NT2/D1 (cell line): ENCODE data around the gene TLR1.
A peak's percentile ranks its signal among the peaks of the same experiment; 100 is the strongest.

ENCODE experiments used
- DNase-seq: peaks from one replicate; pipeline ENCODE4 v3.0.0-alpha.2; 2011; ENCODE audit warnings: low read depth, low spot score
- H3K27me3 ChIP-seq: 2 replicates; pipeline ENCODE4 v1.6.0; 2011; ENCODE audit warnings: mild to moderate bottlenecking; ENCODE audit not compliant: insufficient read length, insufficient read depth
- H3K36me3 ChIP-seq: 2 replicates; pipeline ENCODE4 v1.6.1; 2011; ENCODE audit warnings: mild to moderate bottlenecking, low read length, mixed read lengths; ENCODE audit not compliant: insufficient read depth, insufficient read length
- H3K4me1 ChIP-seq: 2 replicates; pipeline ENCODE4 v1.5.1; 2011; ENCODE audit not compliant: insufficient read depth, insufficient read length
- H3K4me3 ChIP-seq: 2 replicates; pipeline ENCODE4 v1.5.1; 2011; ENCODE audit warnings: low read depth; ENCODE audit not compliant: insufficient read length
- H3K9ac ChIP-seq: 2 replicates; pipeline ENCODE4 v1.6.0; 2011; ENCODE audit warnings: low read depth; ENCODE audit not compliant: insufficient read length
- H3K9me3 ChIP-seq: 2 replicates; pipeline ENCODE4 v1.5.1; 2011; ENCODE audit warnings: mild to moderate bottlenecking, low read length; ENCODE audit not compliant: insufficient read depth
- SUZ12 ChIP-seq: IDR thresholded peaks from 2 replicates; pipeline ENCODE4 v1.6.1; 2011; ENCODE audit not compliant: insufficient read length, insufficient read depth; ENCODE audit errors: extremely low read depth
- YY1 ChIP-seq: IDR thresholded peaks from 2 replicates; pipeline ENCODE4 v1.6.1; 2011; ENCODE audit not compliant: insufficient read length, insufficient read depth
- ZNF274 ChIP-seq: IDR thresholded peaks from 2 replicates; pipeline ENCODE4 v1.6.1; 2011; ENCODE audit warnings: mild to moderate bottlenecking, low read depth, low read length

TLR1 gene

GRCh38 chr4:38762560-38762959 is 42.0 kb downstream of the TLR1 start:
- no peak overlapping the region for H3K4me3 ChIP-seq
- no peak for TF ChIP-seq ZNF274
- no peak for TF ChIP-seq SUZ12
- TF ChIP-seq YY1: no peak
- H3K9ac ChIP-seq: no peak overlapping the region
- no peaks in the 10 kb centered on the region for H3K27me3 ChIP-seq
- no peak for DNase-seq
- H3K36me3 ChIP-seq: no peaks in the 10 kb centered on the region
- no peaks in the 10 kb centered on the region for H3K9me3 ChIP-seq
- H3K4me1 ChIP-seq: no peaks in the 10 kb centered on the region

GRCh38 chr4:38759790-38760122 is 44.8 kb downstream of the TLR1 start:
- Histone ChIP-seq H3K4me3 (no peak overlapping the region), H3K27me3 (no peaks in the 10 kb centered on the region), H3K9ac (no peak overlapping the region), H3K36me3 (no peaks in the 10 kb centered on the region), H3K9me3 (no peaks in the 10 kb centered on the region), H3K4me1 (no peaks in the 10 kb centered on the region)
- no peak for TF ChIP-seq YY1
- no peak for TF ChIP-seq SUZ12
- no peak for TF ChIP-seq ZNF274
- DNase-seq: no peak

GRCh38 chr4:38759113-38759789 is 45.3 kb downstream of the TLR1 start:
- H3K36me3 ChIP-seq: no peaks in the 10 kb centered on the region
- no peaks in the 10 kb centered on the region for H3K4me1 ChIP-seq
- H3K27me3 ChIP-seq: no peaks in the 10 kb centered on the region
- H3K4me3 ChIP-seq: no peak overlapping the region
- TF ChIP-seq YY1 (no peak), ZNF274 (no peak), SUZ12 (no peak)
- H3K9me3 ChIP-seq: no peaks in the 10 kb centered on the region
- H3K9ac ChIP-seq: no peak overlapping the region
- no peak for DNase-seq

GRCh38 chr4:38757945-38758600 is 46.5 kb downstream of the TLR1 start:
- DNase-seq: no peak
- H3K36me3 ChIP-seq: no peaks in the 10 kb centered on the region
- TF ChIP-seq YY1: no peak
- TF ChIP-seq SUZ12: no peak
- no peak for TF ChIP-seq ZNF274
- H3K27me3 ChIP-seq: no peaks in the 10 kb centered on the region
- no peak overlapping the region for H3K4me3 ChIP-seq
- no peak overlapping the region for H3K9ac ChIP-seq
- H3K9me3 ChIP-seq: no peaks in the 10 kb centered on the region
- peaks cover 4% of the 10 kb centered on the region for H3K4me1 ChIP-seq

- Histone ChIP-seq H3K36me3 (no peaks in the 10 kb centered on the region), H3K9ac (peak overlapping the region; percentile 44), H3K4me3 (no peak overlapping the region), H3K9me3 (0 out of 2 replicates have a peak, but pooled peaks cover 6% of the 10 kb centered on the region), H3K4me1 (peaks cover 4% of the 10 kb centered on the region), H3K27me3 (no peaks in the 10 kb centered on the region)
- TF ChIP-seq YY1: no peak
- no peak for TF ChIP-seq SUZ12
- TF ChIP-seq ZNF274: no peak
- peak; percentile 90 for DNase-seq
These were observed 51.4 kb downstream of the TLR1 start for GRCh38 chr4:38752941-38753806.

- TF ChIP-seq YY1 (no peak), SUZ12 (no peak), ZNF274 (no peak)
- Histone ChIP-seq H3K9ac (no peak overlapping the region), H3K36me3 (no peaks in the 10 kb centered on the region), H3K4me1 (peaks cover 4% of the 10 kb centered on the region), H3K4me3 (no peak overlapping the region), H3K9me3 (peaks cover 13% of the 10 kb centered on the region; the same call in 1 of the 2 replicates), H3K27me3 (no peaks in the 10 kb centered on the region)
- no peak for DNase-seq
These were observed 52.1 kb downstream of the TLR1 start for GRCh38 chr4:38752372-38752940.
